ENCODE results near the gene GATAD2B. TPM values are rescaled to one million over a fixed set of nuclear protein-coding genes. Genes with fewer than 3 reads are reported as not detected.

The GATAD2B gene
- total RNA-seq, 1 experiment from 2014 or later = 46.9 TPM

- H3K4me1 Mint-ChIP-seq = no peaks in the 10 kb centered on the region
- ChIA-PET CTCF (interaction anchor here (1.1 to 2.6 kb wide), 3 partner anchors 17 to 108 kb away, joined by 3 to 18 read pairs (median 5); partner anchors contain the start of gene DENND4B), POLR2A (interaction anchor here (1.2 kb wide), 1 partner anchor 17 kb away, joined by 4 read pairs; no protein-coding TSS in a partner anchor)
- H3K9me3 Mint-ChIP-seq = no peaks in the 10 kb centered on the region
- peak overlapping the region; percentile 37; the same call in 1 of the 2 replicates for H3K27ac Mint-ChIP-seq
- ATAC-seq = no peak
- H3K27me3 Mint-ChIP-seq (ENCODE audit: low read depth) = no peaks in the 10 kb centered on the region
- no peak overlapping the region for H3K4me3 Mint-ChIP-seq
- TF ChIP-seq MXD4 (CRISPR knock-in tag; IDR thresholded peaks at IDR 0.05; ENCODE audit: borderline replicate concordance) = no peak
- no peak for TF ChIP-seq ZSCAN18 (CRISPR knock-in tag; IDR thresholded peaks at IDR 0.05)
- TF ChIP-seq, protein P1, sequence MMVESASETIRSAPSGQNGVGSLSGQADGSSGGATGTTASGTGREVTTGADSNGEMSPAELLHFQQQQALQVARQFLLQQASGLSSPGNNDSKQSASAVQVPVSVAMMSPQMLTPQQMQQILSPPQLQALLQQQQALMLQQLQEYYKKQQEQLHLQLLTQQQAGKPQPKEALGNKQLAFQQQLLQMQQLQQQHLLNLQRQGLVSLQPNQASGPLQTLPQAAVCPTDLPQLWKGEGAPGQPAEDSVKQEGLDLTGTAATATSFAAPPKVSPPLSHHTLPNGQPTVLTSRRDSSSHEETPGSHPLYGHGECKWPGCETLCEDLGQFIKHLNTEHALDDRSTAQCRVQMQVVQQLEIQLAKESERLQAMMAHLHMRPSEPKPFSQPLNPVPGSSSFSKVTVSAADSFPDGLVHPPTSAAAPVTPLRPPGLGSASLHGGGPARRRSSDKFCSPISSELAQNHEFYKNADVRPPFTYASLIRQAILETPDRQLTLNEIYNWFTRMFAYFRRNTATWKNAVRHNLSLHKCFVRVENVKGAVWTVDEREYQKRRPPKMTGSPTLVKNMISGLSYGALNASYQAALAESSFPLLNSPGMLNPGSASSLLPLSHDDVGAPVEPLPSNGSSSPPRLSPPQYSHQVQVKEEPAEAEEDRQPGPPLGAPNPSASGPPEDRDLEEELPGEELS (CRISPR knock-in tag; IDR thresholded peaks at IDR 0.05) = no peak
- no peak for TF ChIP-seq RORB (CRISPR knock-in tag; IDR thresholded peaks at IDR 0.05)
- no peak for TF ChIP-seq TCF7 (CRISPR knock-in tag; IDR thresholded peaks at IDR 0.05; ENCODE audit: low read depth)
- TF ChIP-seq, protein P2, sequence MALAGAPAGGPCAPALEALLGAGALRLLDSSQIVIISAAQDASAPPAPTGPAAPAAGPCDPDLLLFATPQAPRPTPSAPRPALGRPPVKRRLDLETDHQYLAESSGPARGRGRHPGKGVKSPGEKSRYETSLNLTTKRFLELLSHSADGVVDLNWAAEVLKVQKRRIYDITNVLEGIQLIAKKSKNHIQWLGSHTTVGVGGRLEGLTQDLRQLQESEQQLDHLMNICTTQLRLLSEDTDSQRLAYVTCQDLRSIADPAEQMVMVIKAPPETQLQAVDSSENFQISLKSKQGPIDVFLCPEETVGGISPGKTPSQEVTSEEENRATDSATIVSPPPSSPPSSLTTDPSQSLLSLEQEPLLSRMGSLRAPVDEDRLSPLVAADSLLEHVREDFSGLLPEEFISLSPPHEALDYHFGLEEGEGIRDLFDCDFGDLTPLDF (CRISPR knock-in tag; IDR thresholded peaks at IDR 0.05) = no peak
- no peak for TF ChIP-seq ZNF281 (CRISPR knock-in tag; IDR thresholded peaks at IDR 0.05)
- TF ChIP-seq, protein P3, sequence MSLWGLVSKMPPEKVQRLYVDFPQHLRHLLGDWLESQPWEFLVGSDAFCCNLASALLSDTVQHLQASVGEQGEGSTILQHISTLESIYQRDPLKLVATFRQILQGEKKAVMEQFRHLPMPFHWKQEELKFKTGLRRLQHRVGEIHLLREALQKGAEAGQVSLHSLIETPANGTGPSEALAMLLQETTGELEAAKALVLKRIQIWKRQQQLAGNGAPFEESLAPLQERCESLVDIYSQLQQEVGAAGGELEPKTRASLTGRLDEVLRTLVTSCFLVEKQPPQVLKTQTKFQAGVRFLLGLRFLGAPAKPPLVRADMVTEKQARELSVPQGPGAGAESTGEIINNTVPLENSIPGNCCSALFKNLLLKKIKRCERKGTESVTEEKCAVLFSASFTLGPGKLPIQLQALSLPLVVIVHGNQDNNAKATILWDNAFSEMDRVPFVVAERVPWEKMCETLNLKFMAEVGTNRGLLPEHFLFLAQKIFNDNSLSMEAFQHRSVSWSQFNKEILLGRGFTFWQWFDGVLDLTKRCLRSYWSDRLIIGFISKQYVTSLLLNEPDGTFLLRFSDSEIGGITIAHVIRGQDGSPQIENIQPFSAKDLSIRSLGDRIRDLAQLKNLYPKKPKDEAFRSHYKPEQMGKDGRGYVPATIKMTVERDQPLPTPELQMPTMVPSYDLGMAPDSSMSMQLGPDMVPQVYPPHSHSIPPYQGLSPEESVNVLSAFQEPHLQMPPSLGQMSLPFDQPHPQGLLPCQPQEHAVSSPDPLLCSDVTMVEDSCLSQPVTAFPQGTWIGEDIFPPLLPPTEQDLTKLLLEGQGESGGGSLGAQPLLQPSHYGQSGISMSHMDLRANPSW (CRISPR knock-in tag; conservative IDR thresholded peaks at IDR 0.05; ENCODE audit: low read depth) = no peak
- no peak for DNase-seq (ENCODE audit: low spot score)
- H3K36me3 Mint-ChIP-seq = peaks cover 17% of the 10 kb centered on the region
Observed at GRCh38 chr1:153929426-153929825, 6.7 kb upstream of the GATAD2B start.

- H3K9me3 Mint-ChIP-seq = no peaks in the 10 kb centered on the region
- DNase-seq (ENCODE audit: low spot score) = no peak
- ChIA-PET CTCF (interaction anchor here (1.1 to 2.6 kb wide), 3 partner anchors 18 to 108 kb away, joined by 3 to 18 read pairs (median 5); partner anchors contain the start of gene DENND4B), POLR2A (interaction anchor here (1.2 kb wide), 1 partner anchor 17 kb away, joined by 4 read pairs; no protein-coding TSS in a partner anchor)
- H3K27ac Mint-ChIP-seq = peak overlapping the region; percentile 37; the same call in 1 of the 2 replicates
- no peaks in the 10 kb centered on the region for H3K27me3 Mint-ChIP-seq (ENCODE audit: low read depth)
- no peak overlapping the region for H3K4me3 Mint-ChIP-seq
- no peak for ATAC-seq
- peaks cover 11% of the 10 kb centered on the region for H3K36me3 Mint-ChIP-seq
- peaks cover under 1% of the 10 kb centered on the region for H3K4me1 Mint-ChIP-seq
- TF ChIP-seq, protein P4, sequence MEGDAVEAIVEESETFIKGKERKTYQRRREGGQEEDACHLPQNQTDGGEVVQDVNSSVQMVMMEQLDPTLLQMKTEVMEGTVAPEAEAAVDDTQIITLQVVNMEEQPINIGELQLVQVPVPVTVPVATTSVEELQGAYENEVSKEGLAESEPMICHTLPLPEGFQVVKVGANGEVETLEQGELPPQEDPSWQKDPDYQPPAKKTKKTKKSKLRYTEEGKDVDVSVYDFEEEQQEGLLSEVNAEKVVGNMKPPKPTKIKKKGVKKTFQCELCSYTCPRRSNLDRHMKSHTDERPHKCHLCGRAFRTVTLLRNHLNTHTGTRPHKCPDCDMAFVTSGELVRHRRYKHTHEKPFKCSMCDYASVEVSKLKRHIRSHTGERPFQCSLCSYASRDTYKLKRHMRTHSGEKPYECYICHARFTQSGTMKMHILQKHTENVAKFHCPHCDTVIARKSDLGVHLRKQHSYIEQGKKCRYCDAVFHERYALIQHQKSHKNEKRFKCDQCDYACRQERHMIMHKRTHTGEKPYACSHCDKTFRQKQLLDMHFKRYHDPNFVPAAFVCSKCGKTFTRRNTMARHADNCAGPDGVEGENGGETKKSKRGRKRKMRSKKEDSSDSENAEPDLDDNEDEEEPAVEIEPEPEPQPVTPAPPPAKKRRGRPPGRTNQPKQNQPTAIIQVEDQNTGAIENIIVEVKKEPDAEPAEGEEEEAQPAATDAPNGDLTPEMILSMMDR (IDR thresholded peaks at IDR 0.05) = no peak
- TF ChIP-seq, protein P5, sequence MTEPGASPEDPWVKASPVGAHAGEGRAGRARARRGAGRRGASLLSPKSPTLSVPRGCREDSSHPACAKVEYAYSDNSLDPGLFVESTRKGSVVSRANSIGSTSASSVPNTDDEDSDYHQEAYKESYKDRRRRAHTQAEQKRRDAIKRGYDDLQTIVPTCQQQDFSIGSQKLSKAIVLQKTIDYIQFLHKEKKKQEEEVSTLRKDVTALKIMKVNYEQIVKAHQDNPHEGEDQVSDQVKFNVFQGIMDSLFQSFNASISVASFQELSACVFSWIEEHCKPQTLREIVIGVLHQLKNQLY (CRISPR knock-in tag; IDR thresholded peaks at IDR 0.05) = no peak
- no peak for TF ChIP-seq SP1 (CRISPR knock-in tag; conservative IDR thresholded peaks at IDR 0.05)
- TF ChIP-seq, protein P6, sequence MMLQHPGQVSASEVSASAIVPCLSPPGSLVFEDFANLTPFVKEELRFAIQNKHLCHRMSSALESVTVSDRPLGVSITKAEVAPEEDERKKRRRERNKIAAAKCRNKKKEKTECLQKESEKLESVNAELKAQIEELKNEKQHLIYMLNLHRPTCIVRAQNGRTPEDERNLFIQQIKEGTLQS (CRISPR knock-in tag; conservative IDR thresholded peaks at IDR 0.05) = no peak
- TF ChIP-seq ZNF416 (CRISPR knock-in tag; IDR thresholded peaks at IDR 0.05) = no peak
- TF ChIP-seq IRF2 (CRISPR knock-in tag; IDR thresholded peaks at IDR 0.05; ENCODE audit: borderline replicate concordance, low read depth) = no peak
- TF ChIP-seq NR2C2 (CRISPR knock-in tag; IDR thresholded peaks at IDR 0.05) = no peak
- TF ChIP-seq, protein P7, sequence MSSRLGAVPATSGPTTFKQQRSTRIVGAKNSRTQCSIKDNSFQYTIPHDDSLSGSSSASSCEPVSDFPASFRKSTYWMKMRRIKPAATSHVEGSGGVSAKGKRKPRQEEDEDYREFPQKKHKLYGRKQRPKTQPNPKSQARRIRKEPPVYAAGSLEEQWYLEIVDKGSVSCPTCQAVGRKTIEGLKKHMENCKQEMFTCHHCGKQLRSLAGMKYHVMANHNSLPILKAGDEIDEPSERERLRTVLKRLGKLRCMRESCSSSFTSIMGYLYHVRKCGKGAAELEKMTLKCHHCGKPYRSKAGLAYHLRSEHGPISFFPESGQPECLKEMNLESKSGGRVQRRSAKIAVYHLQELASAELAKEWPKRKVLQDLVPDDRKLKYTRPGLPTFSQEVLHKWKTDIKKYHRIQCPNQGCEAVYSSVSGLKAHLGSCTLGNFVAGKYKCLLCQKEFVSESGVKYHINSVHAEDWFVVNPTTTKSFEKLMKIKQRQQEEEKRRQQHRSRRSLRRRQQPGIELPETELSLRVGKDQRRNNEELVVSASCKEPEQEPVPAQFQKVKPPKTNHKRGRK (CRISPR knock-in tag; IDR thresholded peaks at IDR 0.05; ENCODE audit: borderline replicate concordance) = no peak
- TF ChIP-seq NFATC4 (CRISPR knock-in tag; IDR thresholded peaks at IDR 0.05) = no peak
- TF ChIP-seq ZNF232 (CRISPR knock-in tag; IDR thresholded peaks at IDR 0.05) = no peak
Observed at GRCh38 chr1:153928791-153929341, 6.1 kb upstream of the GATAD2B start.

Data from WTC11 (cell line).